Thoracic aorta (tissue), 2 donors: Measurements from ENCODE around the gene CALHM5. TPM values are rescaled to one million over a fixed set of nuclear protein-coding genes. Genes with fewer than 3 reads are reported as not detected.
A peak's percentile ranks its signal among the peaks of the same experiment; 100 is the strongest.

Experiments used
- ATAC-seq: fragments of 150-250 bp; one replicate; pipeline ENCODE4 v1.8.0; 2017; ENCODE audit warnings: low read depth; ENCODE audit not compliant: insufficient number of reproducible peaks, low FRiP score
- DNase-seq: peaks from one replicate; pipeline ENCODE4 v3.0.0-alpha.2; 2020; ENCODE audit warnings: low spot score
- H3K27ac ChIP-seq, 2 donors: fragments of 200-600 bp; sonication (generic); 1 replicate in 1 of 2; 2 replicates in 1 of 2; pipeline ENCODE4 v1.5.1; 2016; ENCODE audit warnings: mild to moderate bottlenecking in 2 of 2, moderate library complexity in 2 of 2
- H3K27me3 ChIP-seq: fragments of 200-600 bp; sonication (generic); replicated peaks from 2 replicates; pipeline ENCODE4 v1.6.0; 2016; ENCODE audit warnings: mild to moderate bottlenecking; ENCODE audit not compliant: insufficient read depth
- H3K36me3 ChIP-seq: fragments of 200-600 bp; sonication (generic); one replicate; pipeline ENCODE4 v1.5.1; 2016
- H3K4me1 ChIP-seq, 2 donors: fragments of 200-600 bp; sonication (generic); 1 replicate in 1 of 2; 2 replicates in 1 of 2; pipeline versions ENCODE4 v1.5.1 to v1.6.0; 2016; ENCODE audit warnings: low read depth in 2 of 2, mild to moderate bottlenecking in 1 of 2; ENCODE audit not compliant: control insufficient read depth in 1 of 2
- H3K4me3 ChIP-seq: fragments of 200-600 bp; sonication (generic); 2 replicates; pipeline ENCODE4 v1.5.1; 2016; ENCODE audit warnings: mild to moderate bottlenecking
- H3K9me3 ChIP-seq: fragments of 200-600 bp; sonication (generic); 2 replicates; pipeline ENCODE4 v1.5.1; 2016
- CTCF ChIP-seq: fragments of 200-600 bp; sonication (generic); IDR thresholded peaks from one replicate; pipeline ENCODE4 v1.5.1; 2019; ENCODE audit warnings: antibody characterized with exemption
- total RNA-seq, 2 donors: library from RNA; depleted of rRNA; stranded (reverse); fragments of >200 nt; gene quantifications; one replicate each; pipeline versions ENCODE4 v1.1.0 to v1.2.3, GENCODE V29; 2016

CALHM5 gene
- total RNA-seq = 10 to 100 TPM; 14.0 to 16.7 TPM

- Histone ChIP-seq H3K27ac (peak within 1 kb of the TSS; percentile 90 to 92), H3K36me3 (peaks cover 5% of the 10 kb centered on the region), H3K27me3 (no peaks in the 10 kb centered on the region), H3K4me1 (peaks cover 7 to 24% of the 10 kb centered on the region in 2 donors), H3K9me3 (no peaks in the 10 kb centered on the region), H3K4me3 (peak within 1 kb of the TSS; percentile 73)
- peak; percentile 99 for ATAC-seq
- TF ChIP-seq CTCF = peak; percentile 74
- DNase-seq = no peak
These were observed at the start of gene CALHM5 for GRCh38 chr6:116511424-116512110. CALHM5 (plus strand) TSS chr6:116511639; CDS start chr6:116511697, 58 bp downstream.

GRCh38 chr6:116461932-116462885 is 49.2 kb upstream of the CALHM5 start:
- ATAC-seq = no peak
- peaks cover 5 to 14% of the 10 kb centered on the region in 2 donors for H3K4me1 ChIP-seq
- H3K4me3 ChIP-seq = peak overlapping the region; percentile 74
- H3K27me3 ChIP-seq = no peaks in the 10 kb centered on the region
- H3K27ac ChIP-seq = no peak overlapping the region
- no peaks in the 10 kb centered on the region for H3K36me3 ChIP-seq
- H3K9me3 ChIP-seq = no peaks in the 10 kb centered on the region
- TF ChIP-seq CTCF = no peak
- no peak for DNase-seq

GRCh38 chr6:116463301-116463700 is 48.1 kb upstream of the CALHM5 start:
- TF ChIP-seq CTCF = no peak
- H3K27ac ChIP-seq = no peak overlapping the region
- H3K9me3 ChIP-seq = no peaks in the 10 kb centered on the region
- no peak for DNase-seq
- no peaks in the 10 kb centered on the region for H3K27me3 ChIP-seq
- no peaks in the 10 kb centered on the region for H3K36me3 ChIP-seq
- H3K4me3 ChIP-seq = no peak overlapping the region
- ATAC-seq = no peak
- peaks cover 5 to 14% of the 10 kb centered on the region in 2 donors for H3K4me1 ChIP-seq

GRCh38 chr6:116465246-116465645 is 46.2 kb upstream of the CALHM5 start:
- Histone ChIP-seq H3K4me3 (no peak overlapping the region), H3K27ac (no peak overlapping the region), H3K27me3 (no peaks in the 10 kb centered on the region), H3K36me3 (no peaks in the 10 kb centered on the region), H3K4me1 (peaks cover 5 to 14% of the 10 kb centered on the region in 2 donors), H3K9me3 (no peaks in the 10 kb centered on the region)
- ATAC-seq (no peak), DNase-seq (no peak)
- TF ChIP-seq CTCF = no peak

GRCh38 chr6:116467096-116467495 is 44.3 kb upstream of the CALHM5 start:
- Histone ChIP-seq H3K4me1 (peaks cover 5 to 8% of the 10 kb centered on the region in 2 donors), H3K4me3 (no peak overlapping the region), H3K9me3 (no peaks in the 10 kb centered on the region), H3K36me3 (no peaks in the 10 kb centered on the region), H3K27ac (no peak overlapping the region), H3K27me3 (no peaks in the 10 kb centered on the region)
- no peak for TF ChIP-seq CTCF
- DNase-seq (no peak), ATAC-seq (no peak)
